Keratinocyte (primary cell): ENCODE data around the gene GBGT1. TPM values are rescaled to one million over a fixed set of nuclear protein-coding genes. Genes with fewer than 3 reads are reported as not detected.

Experiments used
- DNase-seq: peaks from one replicate; pipeline ENCODE4 v3.0.0-alpha.2; 2011; ENCODE audit warnings: low read depth, missing footprints, low spot score
- FAIRE-seq: peaks from 2 replicates; lab custom pipeline; 2011; peaks lifted over from hg19 to GRCh38; lab: Jason Lieb, UNC
- H2AFZ ChIP-seq: 2 replicates; pipeline ENCODE4 v1.6.0; 2012; ENCODE audit warnings: low read length, control low read depth, inconsistent platforms; ENCODE audit not compliant: control insufficient read depth
- H3K27ac ChIP-seq: 2 replicates; pipeline ENCODE4 v1.5.1; 2011; ENCODE audit warnings: low read length; ENCODE audit not compliant: control insufficient read depth, insufficient read depth
- H3K27me3 ChIP-seq: 3 replicates; pipeline ENCODE4 v1.6.0; 2011; ENCODE audit warnings: low read length; ENCODE audit not compliant: control insufficient read depth, insufficient read depth; ENCODE audit errors: extremely low read depth
- H3K36me3 ChIP-seq, 2 experiments: 2 replicates in 1 of 2; 3 replicates in 1 of 2; pipeline ENCODE4 v1.5.1; 2011; ENCODE audit warnings: low read length in 2 of 2, mild to moderate bottlenecking in 1 of 2; ENCODE audit not compliant: control insufficient read depth in 2 of 2, insufficient read depth in 2 of 2; ENCODE audit errors: extremely low read depth in 1 of 2
- H3K4me1 ChIP-seq: 3 replicates; pipeline ENCODE4 v1.5.1; 2011; ENCODE audit warnings: low read length; ENCODE audit not compliant: control insufficient read depth, insufficient read depth; ENCODE audit errors: extremely low read depth
- H3K4me2 ChIP-seq: 3 replicates; pipeline ENCODE4 v1.6.0; 2011; ENCODE audit warnings: low read depth, low read length; ENCODE audit not compliant: control insufficient read depth, insufficient read depth; ENCODE audit errors: extremely low read depth
- H3K4me3 ChIP-seq, 3 experiments: fragments of 200-600 bp in 1 of 3; sonication (generic) in 1 of 3; 2 replicates in 2 of 3; 3 replicates in 1 of 3; pipeline ENCODE4 v1.5.1; 2011 to 2016; ENCODE audit warnings: low read length in 3 of 3, mild to moderate bottlenecking in 3 of 3, control low read depth in 2 of 3, inconsistent platforms in 1 of 3, low read depth in 1 of 3, mixed read lengths in 1 of 3, mixed run types in 1 of 3, moderate library complexity in 1 of 3; ENCODE audit not compliant: control insufficient read depth in 2 of 3, insufficient read depth in 2 of 3; ENCODE audit errors: extremely low read depth in 1 of 3
- H3K79me2 ChIP-seq: 2 replicates; pipeline ENCODE4 v1.6.0; 2012; ENCODE audit warnings: low read length; ENCODE audit not compliant: control insufficient read depth, insufficient read depth
- H3K9ac ChIP-seq: 3 replicates; pipeline ENCODE4 v1.6.0; 2011; ENCODE audit warnings: low read length; ENCODE audit not compliant: control insufficient read depth, insufficient read depth; ENCODE audit errors: extremely low read depth
- H3K9me1 ChIP-seq: 3 replicates; pipeline ENCODE4 v1.6.0; 2011; ENCODE audit warnings: low read length; ENCODE audit not compliant: control insufficient read depth, insufficient read depth; ENCODE audit errors: extremely low read depth
- H3K9me3 ChIP-seq: 2 replicates; pipeline ENCODE4 v1.5.1; 2012; ENCODE audit warnings: low read depth, low read length; ENCODE audit not compliant: control insufficient read depth
- H4K20me1 ChIP-seq: 3 replicates; pipeline ENCODE4 v1.6.0; 2011; ENCODE audit warnings: low read length; ENCODE audit not compliant: control insufficient read depth, insufficient read depth; ENCODE audit errors: extremely low read depth
- CTCF ChIP-seq, 3 experiments: IDR thresholded peaks in 1 of 3; conservative IDR thresholded peaks in 1 of 3; optimal IDR thresholded peaks in 1 of 3; 2 replicates in 2 of 3; 3 replicates in 1 of 3; pipeline versions ENCODE3 to v1.5.1; 2011; ENCODE audit warnings: low read length in 3 of 3, mild to moderate bottlenecking in 3 of 3, moderate library complexity in 2 of 3, control low read depth in 1 of 3, inconsistent platforms in 1 of 3; ENCODE audit not compliant: insufficient read depth in 2 of 3; ENCODE audit errors: extremely low read depth in 1 of 3
- EZH2 ChIP-seq: IDR thresholded peaks from one replicate; pipeline ENCODE4 v1.6.1; 2012; ENCODE audit warnings: inconsistent platforms, mild to moderate bottlenecking, low read length, moderate library complexity
- dilution Hi-C: fragments of 300-500 bp; cut with MboI; formaldehyde crosslinking; loops from one replicate; pipeline ENCODE4 v1.7.0; 2020; ENCODE audit warnings: low sequenced_read_pairs; ENCODE audit not compliant: extremely low pct_ligation_motif_present
- polyA plus RNA-seq, 5 experiments: library from polyadenylated mRNA; depleted of rRNA in 3 of 5; stranded (reverse) in 3 of 5; stranded (forward) in 1 of 5; unstranded in 1 of 5; fragments of >200 nt; gene quantifications; 1 replicate in 1 of 5; 2 replicates in 3 of 5; 3 replicates in 1 of 5; pipeline versions ENCODE4 v1.2.1 to v1.2.3, GENCODE V29; 2011 to 2012; ENCODE audit warnings: missing spikeins in 2 of 5, low read depth in 1 of 5, low replicate concordance in 1 of 5

The GBGT1 gene
- polyA plus RNA-seq, 1 donor (not counting 4 experiments of a cell fraction or from before 2014, with no cell fraction given) = 0.54 TPM

- peak; percentile 95 for FAIRE-seq
- Histone ChIP-seq H3K4me1 (no peaks in the 10 kb centered on the region), H2AFZ (no peak overlapping the region), H3K9me1 (no peaks in the 10 kb centered on the region), H3K4me2 (no peak overlapping the region), H3K27me3 (peaks cover 14% of the 10 kb centered on the region), H4K20me1 (no peaks in the 10 kb centered on the region), H3K4me3 (no peak overlapping the region), H3K9me3 (no peaks in the 10 kb centered on the region), H3K79me2 (no peaks in the 10 kb centered on the region), H3K36me3 (no peaks in the 10 kb centered on the region), H3K27ac (no peak overlapping the region), H3K9ac (no peak overlapping the region)
- dilution Hi-C loops = no loop called here
- TF ChIP-seq EZH2 = no peak
- TF ChIP-seq CTCF (optimal IDR thresholded peaks at IDR 0.05 in 1 of 3, IDR thresholded peaks at IDR 0.05 in 1 of 3, conservative IDR thresholded peaks at IDR 0.05 in 1 of 3; ENCODE audit: extremely low read depth in 1 of 3, insufficient read depth in 2 of 3, low read length in 3 of 3) = peak; percentile 78 to 89 (median 81)
- no peak for DNase-seq
Measured at GRCh38 chr9:133160742-133161546, 2.8 kb downstream of the GBGT1 start.

- FAIRE-seq (no peak), DNase-seq (no peak)
- TF ChIP-seq CTCF (optimal IDR thresholded peaks at IDR 0.05 in 1 of 3, IDR thresholded peaks at IDR 0.05 in 1 of 3, conservative IDR thresholded peaks at IDR 0.05 in 1 of 3; ENCODE audit: extremely low read depth in 1 of 3, insufficient read depth in 2 of 3, low read length in 3 of 3) = no peak
- no peak for TF ChIP-seq EZH2
- Histone ChIP-seq H3K27me3 (peaks cover 10% of the 10 kb centered on the region), H3K9me1 (no peaks in the 10 kb centered on the region), H3K4me1 (no peaks in the 10 kb centered on the region), H3K27ac (no peak overlapping the region), H3K36me3 (no peaks in the 10 kb centered on the region), H3K9ac (no peak overlapping the region), H3K9me3 (no peaks in the 10 kb centered on the region), H3K79me2 (no peaks in the 10 kb centered on the region), H2AFZ (no peak overlapping the region), H3K4me2 (no peak overlapping the region), H4K20me1 (no peaks in the 10 kb centered on the region), H3K4me3 (no peak overlapping the region)
- dilution Hi-C loops = no loop called here
Measured at GRCh38 chr9:133158695-133159094, 5.0 kb downstream of the GBGT1 start.
